Endodermal cell (in vitro differentiated cells): Measurements from ENCODE around the gene SNX19. TPM values are rescaled to one million over a fixed set of nuclear protein-coding genes. Genes with fewer than 3 reads are reported as not detected.

Source experiments
- DNase-seq: peaks from one replicate; pipeline ENCODE4 v3.0.0-alpha.2; 2017
- H3K27ac ChIP-seq: 2 replicates; pipeline ENCODE4 v1.5.1; 2013; ENCODE audit warnings: mild to moderate bottlenecking, low read depth, low read length, moderate library complexity
- H3K27me3 ChIP-seq: 2 replicates; pipeline ENCODE4 v1.6.1; 2013; ENCODE audit warnings: mild to moderate bottlenecking, low read length, moderate library complexity; ENCODE audit not compliant: insufficient read depth, control insufficient read depth, poor library complexity, severe bottlenecking
- H3K36me3 ChIP-seq: 2 replicates; pipeline ENCODE4 v1.7.0; 2013; ENCODE audit warnings: mild to moderate bottlenecking, low read length, moderate library complexity; ENCODE audit not compliant: control insufficient read depth, insufficient read depth
- H3K4me1 ChIP-seq: one replicate; pipeline ENCODE4 v1.7.0; 2013; ENCODE audit warnings: low read length; ENCODE audit not compliant: control insufficient read depth, insufficient read depth
- H3K4me3 ChIP-seq: 2 replicates; pipeline ENCODE4 v1.5.1; 2013; ENCODE audit warnings: mild to moderate bottlenecking, low read length, moderate library complexity
- H3K9ac ChIP-seq: 2 replicates; pipeline ENCODE4 v1.6.1; 2013; ENCODE audit warnings: mild to moderate bottlenecking, low read length, moderate library complexity; ENCODE audit not compliant: poor library complexity, severe bottlenecking; ENCODE audit errors: extremely low read depth
- H3K9me3 ChIP-seq: 2 replicates; pipeline ENCODE4 v1.6.1; 2013; ENCODE audit warnings: mild to moderate bottlenecking, low read length, moderate library complexity; ENCODE audit not compliant: control insufficient read depth
- H3K27ac Mint-ChIP-seq: 2 replicates; pipeline ENCODE4 v1.8.0; 2020; ENCODE audit warnings: mixed read lengths
- H3K27me3 Mint-ChIP-seq: 2 replicates; pipeline ENCODE4 v1.8.0; 2021; ENCODE audit warnings: mild to moderate bottlenecking, mixed read lengths; ENCODE audit not compliant: insufficient read depth
- H3K36me3 Mint-ChIP-seq: 2 replicates; pipeline ENCODE4 v1.8.0; 2020; ENCODE audit warnings: low read depth, mixed read lengths
- H3K4me1 Mint-ChIP-seq: 2 replicates; pipeline ENCODE4 v1.8.0; 2020; ENCODE audit warnings: mixed read lengths
- H3K4me3 Mint-ChIP-seq: 2 replicates; pipeline ENCODE4 v1.8.0; 2020; ENCODE audit warnings: mild to moderate bottlenecking, moderate library complexity, mixed read lengths
- H3K9me3 Mint-ChIP-seq: 2 replicates; pipeline ENCODE4 v1.8.0; 2020; ENCODE audit warnings: mild to moderate bottlenecking, mixed read lengths
- WGBS, 2 experiments: methylation state at CpG; one replicate each; pipeline versions ENCODE4 v1.1.5 to v1.1.7; 2013; ENCODE audit warnings: missing lambda C conversion rate in 2 of 2, mixed read lengths in 1 of 2; ENCODE audit not compliant: insufficient coverage in 1 of 2, insufficient read length in 1 of 2; 5-methylcytosine and 5-hydroxymethylcytosine counted together
- total RNA-seq, 2 donors: library from RNA; stranded (reverse); fragmentation: NEBNext Ultra II Directional in 1 of 2; extraction: Animal tissue kit (Norgen Biotek cat#: 25700) in 1 of 2; gene quantifications; 2 replicates in 1 of 2; 3 replicates in 1 of 2; pipeline ENCODE4 v1.2.1, GENCODE V29; 2021
- TF ChIP-seq, protein P1 (sequence below): fragments of 200-600 bp; sonication (generic); conservative IDR thresholded peaks from 2 replicates; pipeline ENCODE4 v1.5.0; 2021; ENCODE audit warnings: antibody characterized with exemption, mild to moderate bottlenecking

Gene SNX19
- total RNA-seq, 2 donors from 2014 or later, result 32.3 to 37.5 TPM

DNA sequence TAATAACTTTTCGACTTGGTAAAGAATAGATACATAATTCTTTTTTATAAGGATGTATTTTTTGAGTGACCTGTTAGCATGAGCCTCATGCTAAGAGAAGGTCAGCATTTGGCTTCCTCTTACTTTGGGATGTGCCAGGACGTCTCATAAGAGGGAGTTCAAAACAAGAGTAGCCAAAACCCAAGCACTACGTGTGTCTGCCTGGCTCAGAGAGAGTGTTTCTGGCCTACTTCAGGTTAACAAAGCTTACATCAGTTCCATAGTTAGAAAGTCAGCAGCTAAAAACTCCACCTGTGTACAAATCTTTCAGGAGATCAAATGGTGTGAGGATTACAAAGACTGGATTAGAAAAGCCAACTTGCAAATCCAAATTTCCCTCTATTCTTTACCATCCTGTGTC lies 13.9 kb downstream of the SNX19 start:
- Mint-ChIP-seq H3K4me3 (no peak overlapping the region), H3K4me1 (no peaks in the 10 kb centered on the region), H3K27me3 (no peaks in the 10 kb centered on the region), H3K27ac (no peak overlapping the region), H3K36me3 (peaks cover 77% of the 10 kb centered on the region), H3K9me3 (no peaks in the 10 kb centered on the region)
- H3K4me1 ChIP-seq, result no peaks in the 10 kb centered on the region
- H3K27ac ChIP-seq, result no peak overlapping the region
- H3K9ac ChIP-seq, result no peak overlapping the region
- DNase-seq, result no peak
- no peak overlapping the region for H3K4me3 ChIP-seq
- H3K9me3 ChIP-seq, result no peaks in the 10 kb centered on the region
- peaks cover 91% of the 10 kb centered on the region for H3K36me3 ChIP-seq
- 88 to 90% methylated on average over 2 to 3 of the region's 3 CpGs for WGBS, 2 experiments
- no peaks in the 10 kb centered on the region for H3K27me3 ChIP-seq
- TF ChIP-seq, protein P1, sequence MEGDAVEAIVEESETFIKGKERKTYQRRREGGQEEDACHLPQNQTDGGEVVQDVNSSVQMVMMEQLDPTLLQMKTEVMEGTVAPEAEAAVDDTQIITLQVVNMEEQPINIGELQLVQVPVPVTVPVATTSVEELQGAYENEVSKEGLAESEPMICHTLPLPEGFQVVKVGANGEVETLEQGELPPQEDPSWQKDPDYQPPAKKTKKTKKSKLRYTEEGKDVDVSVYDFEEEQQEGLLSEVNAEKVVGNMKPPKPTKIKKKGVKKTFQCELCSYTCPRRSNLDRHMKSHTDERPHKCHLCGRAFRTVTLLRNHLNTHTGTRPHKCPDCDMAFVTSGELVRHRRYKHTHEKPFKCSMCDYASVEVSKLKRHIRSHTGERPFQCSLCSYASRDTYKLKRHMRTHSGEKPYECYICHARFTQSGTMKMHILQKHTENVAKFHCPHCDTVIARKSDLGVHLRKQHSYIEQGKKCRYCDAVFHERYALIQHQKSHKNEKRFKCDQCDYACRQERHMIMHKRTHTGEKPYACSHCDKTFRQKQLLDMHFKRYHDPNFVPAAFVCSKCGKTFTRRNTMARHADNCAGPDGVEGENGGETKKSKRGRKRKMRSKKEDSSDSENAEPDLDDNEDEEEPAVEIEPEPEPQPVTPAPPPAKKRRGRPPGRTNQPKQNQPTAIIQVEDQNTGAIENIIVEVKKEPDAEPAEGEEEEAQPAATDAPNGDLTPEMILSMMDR, result no peak

DNA sequence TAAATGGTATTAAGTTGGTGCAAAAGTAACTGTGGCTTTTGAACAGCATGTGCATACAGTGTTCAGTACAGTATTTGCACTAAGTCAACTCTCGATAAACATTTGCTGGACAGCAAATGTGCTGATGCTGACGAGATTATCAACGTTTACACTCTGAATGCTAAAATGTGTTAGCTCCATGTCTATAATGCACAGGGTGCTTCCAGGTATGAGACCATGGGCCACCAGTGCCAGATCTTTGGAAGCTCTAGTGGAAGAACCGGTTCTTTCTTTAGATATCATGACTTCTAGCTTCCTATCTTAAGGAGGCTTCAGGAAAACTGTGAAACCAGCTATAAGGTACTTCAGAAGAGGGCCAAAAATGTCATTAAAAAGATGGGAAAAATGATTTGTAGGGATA lies 17.2 kb downstream of the SNX19 start:
- no peak overlapping the region for H3K4me3 ChIP-seq
- no peaks in the 10 kb centered on the region for H3K27me3 ChIP-seq
- H3K4me1 Mint-ChIP-seq, result peaks cover 2% of the 10 kb centered on the region
- H3K27ac ChIP-seq, result no peak overlapping the region
- no peak overlapping the region for H3K27ac Mint-ChIP-seq
- no peak overlapping the region for H3K9ac ChIP-seq
- no peak overlapping the region for H3K4me3 Mint-ChIP-seq
- no peak for DNase-seq
- peaks cover 71% of the 10 kb centered on the region for H3K36me3 Mint-ChIP-seq
- no peaks in the 10 kb centered on the region for H3K9me3 Mint-ChIP-seq
- no peaks in the 10 kb centered on the region for H3K27me3 Mint-ChIP-seq
- 91 to 94% methylated on average over 4 of the region's 4 CpGs for WGBS, 2 experiments
- no peaks in the 10 kb centered on the region for H3K9me3 ChIP-seq
- H3K36me3 ChIP-seq, result peaks cover 79% of the 10 kb centered on the region
- peaks cover 1% of the 10 kb centered on the region for H3K4me1 ChIP-seq
- TF ChIP-seq, protein P1, result no peak

DNA sequence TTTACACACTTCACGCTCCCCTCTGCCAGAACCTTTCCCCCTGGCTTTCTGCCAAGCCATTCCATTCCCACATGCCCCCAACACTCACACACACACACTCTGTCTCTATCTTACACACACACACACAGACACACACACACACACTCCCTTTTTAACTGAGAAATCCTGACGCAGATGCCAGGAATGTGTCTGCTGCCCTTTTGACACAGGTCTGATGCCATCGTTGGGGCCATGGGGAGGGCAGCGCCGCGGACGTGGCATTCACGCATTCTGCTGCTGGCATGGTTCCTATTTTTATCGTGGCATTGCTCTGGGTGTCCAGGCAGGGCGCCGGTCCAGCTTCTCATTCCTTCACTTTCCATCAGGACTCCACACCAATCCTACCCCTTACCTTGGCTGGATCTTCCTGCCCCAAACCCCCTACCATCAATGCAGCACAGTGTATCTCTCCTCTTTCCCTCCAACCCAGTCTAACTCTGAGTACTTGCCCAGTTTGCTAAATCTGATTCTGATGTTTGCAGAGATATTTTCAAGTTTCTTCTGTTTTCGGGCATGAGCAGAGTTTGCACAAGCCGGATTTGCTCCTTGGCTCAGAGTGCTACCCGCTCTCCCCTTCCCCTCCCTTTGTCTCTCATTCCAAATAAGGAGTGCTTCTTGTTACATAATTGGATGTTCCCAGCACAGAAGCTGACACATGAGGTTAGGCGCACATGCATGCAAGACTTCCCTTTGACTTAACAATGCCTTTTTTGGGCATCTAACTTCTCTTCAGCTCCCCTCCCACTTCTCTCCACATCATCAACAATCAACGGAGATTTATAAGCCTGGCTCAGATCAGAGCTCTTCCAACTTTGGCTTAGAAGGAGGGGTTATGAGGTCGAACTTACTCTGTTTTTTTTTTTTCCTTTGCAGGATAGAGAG lies 18.8 kb downstream of the SNX19 start:
- H3K27ac Mint-ChIP-seq, result no peak overlapping the region
- TF ChIP-seq, protein P1, result no peak
- DNase-seq, result no peak
- H3K4me3 ChIP-seq, result no peak overlapping the region
- 85 to 91% methylated on average over 13 to 17 of the region's 17 CpGs for WGBS, 2 experiments
- peaks cover 69% of the 10 kb centered on the region for H3K36me3 ChIP-seq
- peaks cover 9% of the 10 kb centered on the region for H3K4me1 ChIP-seq
- no peak overlapping the region for H3K4me3 Mint-ChIP-seq
- no peaks in the 10 kb centered on the region for H3K9me3 Mint-ChIP-seq
- peaks cover 63% of the 10 kb centered on the region for H3K36me3 Mint-ChIP-seq
- H3K27me3 Mint-ChIP-seq, result no peaks in the 10 kb centered on the region
- H3K4me1 Mint-ChIP-seq, result peaks cover 17% of the 10 kb centered on the region
- H3K9me3 ChIP-seq, result no peaks in the 10 kb centered on the region
- H3K27ac ChIP-seq, result no peak overlapping the region
- H3K27me3 ChIP-seq, result no peaks in the 10 kb centered on the region
- H3K9ac ChIP-seq, result no peak overlapping the region
